Measurements from ENCODE around the gene NR2C2. TPM values are rescaled to one million over a fixed set of nuclear protein-coding genes. Genes with fewer than 3 reads are reported as not detected.
"Not testable (repeated sequence)": the region's sequence is repeated elsewhere in the genome, so short reads cannot be mapped to it uniquely, and the experiment has no call there.

NR2C2 gene
- 14.7 and 25.6 TPM in 2 replicates for total RNA-seq (2014; rRNA removed; shearing (Covaris generic))

- DNase-seq = peak; percentile 95
- H3K27me3 ChIP-seq (ENCODE audit: control insufficient read depth, insufficient read depth, low read length) = no peaks in the 10 kb centered on the region
- H3K36me3 ChIP-seq (replicated peaks; ENCODE audit: control insufficient read depth, insufficient read depth, low read length) = peaks cover 10% of the 10 kb centered on the region
- peak within 1 kb of the TSS; percentile 89 for H3K4me3 ChIP-seq (ENCODE audit: insufficient read depth, low read depth, low read length)
These were observed at the start of gene NR2C2 for GRCh38 chr3:14947100-14947885. Gene NR2C2, plus strand, starts transcription at chr3:14947583. Its CDS starts 56,332 bp downstream, at chr3:15003915.

GRCh38 chr3:14898929-14899328, 48.5 kb upstream of the NR2C2 start:
- DNase-seq = no peak
- Histone ChIP-seq H3K4me3 (ENCODE audit: insufficient read depth, low read depth, low read length) (no peak overlapping the region), H3K36me3 (replicated peaks; ENCODE audit: control insufficient read depth, insufficient read depth, low read length) (peaks cover 3% of the 10 kb centered on the region), H3K27me3 (ENCODE audit: control insufficient read depth, insufficient read depth, low read length) (no peaks in the 10 kb centered on the region)

- no peaks in the 10 kb centered on the region for H3K27me3 ChIP-seq (ENCODE audit: control insufficient read depth, insufficient read depth, low read length)
- peak; percentile 80 for DNase-seq
- no peak overlapping the region for H3K4me3 ChIP-seq (ENCODE audit: insufficient read depth, low read depth, low read length)
- H3K36me3 ChIP-seq (replicated peaks; ENCODE audit: control insufficient read depth, insufficient read depth, low read length) = peaks cover 3% of the 10 kb centered on the region
These were observed 47.3 kb upstream of the NR2C2 start for GRCh38 chr3:14899993-14900618.

GRCh38 chr3:14900881-14901873, 46.2 kb upstream of the NR2C2 start:
- Histone ChIP-seq H3K36me3 (replicated peaks; ENCODE audit: control insufficient read depth, insufficient read depth, low read length) (peaks cover 3% of the 10 kb centered on the region), H3K4me3 (ENCODE audit: insufficient read depth, low read depth, low read length) (no peak overlapping the region), H3K27me3 (ENCODE audit: control insufficient read depth, insufficient read depth, low read length) (no peaks in the 10 kb centered on the region)
- DNase-seq = peak; percentile 64

DNA sequence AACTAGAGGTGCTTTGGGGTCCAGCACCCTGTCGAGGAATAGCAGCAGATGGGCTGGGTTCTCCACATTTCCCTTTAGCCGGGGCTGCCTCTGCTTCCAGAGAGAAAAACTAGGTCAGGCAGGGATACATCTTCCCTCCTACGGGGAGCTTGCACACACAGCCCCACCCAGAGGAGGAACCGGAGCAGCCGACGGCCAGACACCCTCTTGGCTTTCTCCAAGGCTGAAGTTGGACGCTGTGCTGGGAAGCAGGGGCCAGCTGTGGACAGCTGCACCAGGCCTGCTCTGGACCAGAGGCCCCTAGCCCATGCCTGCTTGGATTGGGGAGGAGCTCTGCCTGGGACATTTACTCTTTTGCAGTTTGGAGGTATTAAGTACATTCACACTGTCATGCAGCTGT, 44.7 kb upstream of the NR2C2 start:
- Histone ChIP-seq H3K4me3 (ENCODE audit: insufficient read depth, low read depth, low read length) (no peak overlapping the region), H3K36me3 (replicated peaks; ENCODE audit: control insufficient read depth, insufficient read depth, low read length) (peaks cover 2% of the 10 kb centered on the region), H3K27me3 (ENCODE audit: control insufficient read depth, insufficient read depth, low read length) (no peaks in the 10 kb centered on the region)
- DNase-seq = no peak

DNA sequence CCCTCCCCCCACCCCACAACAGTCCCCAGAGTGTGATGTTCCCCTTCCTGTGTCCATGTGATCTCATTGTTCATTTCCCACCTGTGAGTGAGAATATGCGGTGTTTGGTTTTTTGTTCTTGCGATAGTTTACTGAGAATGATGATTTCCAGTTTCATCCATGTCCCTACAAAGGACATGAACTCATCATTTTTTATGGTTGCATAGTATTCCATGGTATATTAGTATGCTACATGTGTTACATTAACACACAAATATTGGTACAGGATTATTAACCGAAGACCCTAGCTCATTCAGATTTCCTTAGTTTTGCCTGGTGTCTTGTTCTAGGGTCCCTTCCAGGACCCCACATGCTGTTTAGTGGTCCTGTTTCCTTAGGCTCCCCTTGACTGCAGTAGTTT, 43.9 kb upstream of the NR2C2 start:
- H3K27me3 ChIP-seq (ENCODE audit: control insufficient read depth, insufficient read depth, low read length); H3K4me3 ChIP-seq (ENCODE audit: insufficient read depth, low read depth, low read length); H3K36me3 ChIP-seq (replicated peaks; ENCODE audit: control insufficient read depth, insufficient read depth, low read length); DNase-seq: not testable (repeated sequence)

DNA sequence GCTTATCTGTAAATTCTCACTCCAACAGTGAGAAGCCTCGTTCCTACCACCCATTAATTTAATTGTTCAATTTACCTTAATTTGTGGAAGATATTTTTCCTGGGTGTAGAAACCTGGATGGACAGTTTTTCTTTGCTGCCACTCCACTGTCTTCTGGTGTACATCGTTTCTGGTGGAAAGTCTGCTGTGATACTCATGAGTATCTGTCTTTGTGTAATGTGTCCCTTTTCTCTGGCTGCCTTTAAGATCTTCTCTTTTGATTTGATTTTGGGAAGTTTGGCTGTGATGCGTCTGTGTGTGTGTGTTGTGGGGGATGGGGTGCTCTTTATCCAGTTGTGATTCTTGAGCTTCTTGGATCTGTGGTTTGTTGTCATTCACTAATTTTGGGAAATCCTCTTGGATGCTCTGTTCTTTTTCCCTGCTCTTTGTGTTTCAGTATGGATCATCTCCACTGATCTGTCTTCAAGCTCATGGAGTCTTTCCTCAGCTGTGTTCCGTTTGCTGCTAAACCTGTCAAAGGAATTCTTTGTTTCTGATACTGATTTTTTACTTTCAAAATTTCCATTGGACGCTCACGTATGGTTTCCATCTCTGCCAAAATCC, 42.2 kb upstream of the NR2C2 start:
- DNase-seq = no peak
- Histone ChIP-seq H3K27me3 (ENCODE audit: control insufficient read depth, insufficient read depth, low read length) (no peaks in the 10 kb centered on the region), H3K36me3 (replicated peaks; ENCODE audit: control insufficient read depth, insufficient read depth, low read length) (peaks cover 2% of the 10 kb centered on the region), H3K4me3 (ENCODE audit: insufficient read depth, low read depth, low read length) (no peak overlapping the region)

GRCh38 chr3:14906355-14906971, 40.9 kb upstream of the NR2C2 start:
- Histone ChIP-seq H3K4me3 (ENCODE audit: insufficient read depth, low read depth, low read length) (no peak overlapping the region), H3K27me3 (ENCODE audit: control insufficient read depth, insufficient read depth, low read length) (no peaks in the 10 kb centered on the region), H3K36me3 (replicated peaks; ENCODE audit: control insufficient read depth, insufficient read depth, low read length) (peaks cover 2% of the 10 kb centered on the region)
- peak; percentile 21 for DNase-seq

DNA sequence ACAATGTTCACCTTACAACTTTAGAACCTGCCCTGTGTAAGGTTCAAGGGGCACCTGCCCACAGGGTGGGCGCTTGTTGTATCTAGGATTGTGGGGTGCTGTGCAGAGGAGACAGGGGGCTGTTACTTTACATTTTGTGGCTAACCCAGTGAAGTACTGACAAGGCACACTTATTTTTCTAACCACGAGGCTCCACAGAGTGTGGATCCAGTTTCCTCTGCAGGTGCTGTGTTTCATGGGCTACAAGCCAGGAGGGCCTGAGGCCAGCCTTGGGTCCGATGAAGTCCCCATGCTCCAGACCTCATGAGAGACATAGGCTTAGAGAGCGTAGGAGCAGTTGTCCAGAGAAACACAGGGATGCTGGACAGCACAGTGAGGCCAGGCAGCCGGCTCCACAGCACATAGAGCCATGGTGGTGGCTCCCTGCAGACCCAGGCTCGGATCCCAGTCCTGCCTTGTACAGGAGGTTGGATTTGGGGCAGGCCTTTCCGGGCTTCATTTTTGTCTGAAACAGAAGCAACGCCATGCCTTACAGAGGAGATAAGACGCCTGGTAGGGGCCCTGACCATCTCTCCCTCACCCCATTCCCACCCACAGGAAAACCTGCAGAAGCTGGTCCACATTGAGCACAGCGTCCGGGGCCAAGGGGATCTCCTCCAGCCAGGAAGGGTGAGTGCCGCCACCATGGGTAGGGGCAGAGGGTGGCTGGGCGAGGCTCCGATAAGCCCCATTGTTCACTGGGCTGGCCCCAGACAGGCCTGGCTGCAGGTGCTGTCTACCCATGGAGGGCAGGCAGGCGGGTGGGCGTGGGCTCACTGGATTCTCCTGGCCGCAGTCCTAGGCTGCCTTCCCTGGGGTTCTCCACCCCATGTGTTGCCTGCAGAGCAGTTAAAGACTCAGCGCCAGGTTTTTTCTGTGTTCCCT, 40.1 kb upstream of the NR2C2 start:
- peak; percentile 60 for DNase-seq
- Histone ChIP-seq H3K4me3 (ENCODE audit: insufficient read depth, low read depth, low read length) (no peak overlapping the region), H3K27me3 (ENCODE audit: control insufficient read depth, insufficient read depth, low read length) (no peaks in the 10 kb centered on the region), H3K36me3 (replicated peaks; ENCODE audit: control insufficient read depth, insufficient read depth, low read length) (peaks cover 4% of the 10 kb centered on the region)

DNA sequence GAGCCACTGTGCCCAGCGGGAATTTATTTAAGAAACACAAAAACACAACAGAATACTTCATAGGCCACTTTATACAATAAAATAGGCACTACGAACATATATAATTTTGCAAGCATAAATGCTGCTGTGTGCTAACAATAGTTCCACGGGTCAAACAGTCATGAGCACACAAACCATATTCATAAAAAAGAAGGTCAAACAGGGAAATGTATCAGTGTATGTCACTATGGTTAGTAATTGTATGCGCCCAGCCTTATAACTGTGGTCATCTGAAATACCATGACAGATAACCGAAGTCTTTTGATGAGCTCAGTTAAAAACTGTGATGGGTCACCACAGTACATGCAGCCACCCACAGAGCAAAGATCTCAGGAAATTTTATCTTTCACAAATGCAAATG, 38.1 kb upstream of the NR2C2 start:
- DNase-seq = peak; percentile 1
- Histone ChIP-seq H3K4me3 (ENCODE audit: insufficient read depth, low read depth, low read length) (no peak overlapping the region), H3K36me3 (replicated peaks; ENCODE audit: control insufficient read depth, insufficient read depth, low read length) (peaks cover 2% of the 10 kb centered on the region; the same call in 1 of the 2 replicates), H3K27me3 (ENCODE audit: control insufficient read depth, insufficient read depth, low read length) (no peaks in the 10 kb centered on the region)

- peaks cover 2% of the 10 kb centered on the region for H3K36me3 ChIP-seq (replicated peaks; ENCODE audit: control insufficient read depth, insufficient read depth, low read length)
- H3K27me3 ChIP-seq (ENCODE audit: control insufficient read depth, insufficient read depth, low read length) = no peaks in the 10 kb centered on the region
- no peak for DNase-seq
- H3K4me3 ChIP-seq (ENCODE audit: insufficient read depth, low read depth, low read length) = no peak overlapping the region
These were observed 35.7 kb upstream of the NR2C2 start for GRCh38 chr3:14911651-14912050.

GRCh38 chr3:14913071-14913925, 34.1 kb upstream of the NR2C2 start:
- H3K4me3 ChIP-seq (ENCODE audit: insufficient read depth, low read depth, low read length) = no peak overlapping the region
- H3K36me3 ChIP-seq (replicated peaks; ENCODE audit: control insufficient read depth, insufficient read depth, low read length) = peaks cover 2% of the 10 kb centered on the region
- peak; percentile 30 for DNase-seq
- no peaks in the 10 kb centered on the region for H3K27me3 ChIP-seq (ENCODE audit: control insufficient read depth, insufficient read depth, low read length)
